WTC11 (cell line): ENCODE results near the gene CSTPP1. TPM values are rescaled to one million over a fixed set of nuclear protein-coding genes. Genes with fewer than 3 reads are reported as not detected.

ENCODE experiments used
- ATAC-seq: fragments of 200-7000 bp; cut with Tn5 transposase; 2 replicates; pipeline ENCODE4 v1.10.0; 2021; ENCODE audit warnings: mild to moderate bottlenecking, moderate library complexity
- CTCF ChIA-PET: fragments of 300-600 bp; sonication (Branson Sonifier 250); formaldehyde crosslinking; loops from one replicate; lab custom pipeline; 2021; ENCODE audit warnings: antibody characterized with exemption; lab: Charles Lee
- POLR2A ChIA-PET: fragments of 350-600 bp; sonication (Branson Sonifier 250); formaldehyde crosslinking; loops from one replicate; lab custom pipeline; 2021; ENCODE audit warnings: antibody characterized with exemption; lab: Charles Lee
- DNase-seq: peaks from one replicate; pipeline ENCODE4 v3.0.0; 2021; ENCODE audit warnings: low spot score
- H3K27ac Mint-ChIP-seq: 2 replicates; pipeline ENCODE4 v1.8.0; 2021; ENCODE audit warnings: mixed read lengths
- H3K27me3 Mint-ChIP-seq: 2 replicates; pipeline ENCODE4 v1.8.0; 2021; ENCODE audit warnings: low read depth, mild to moderate bottlenecking, moderate library complexity, mixed read lengths
- H3K36me3 Mint-ChIP-seq: 2 replicates; pipeline ENCODE4 v1.8.0; 2021; ENCODE audit warnings: mixed read lengths
- H3K4me1 Mint-ChIP-seq: 2 replicates; pipeline ENCODE4 v1.8.0; 2022; ENCODE audit warnings: mixed read lengths
- H3K4me3 Mint-ChIP-seq: 2 replicates; pipeline ENCODE4 v1.8.0; 2021; ENCODE audit warnings: mild to moderate bottlenecking, moderate library complexity, mixed read lengths
- H3K9me3 Mint-ChIP-seq: 2 replicates; pipeline ENCODE4 v1.8.0; 2021; ENCODE audit warnings: mixed read lengths
- ARID4B ChIP-seq: sonication (generic); formaldehyde crosslinking; IDR thresholded peaks from 2 replicates; pipeline ENCODE4 v1.8.0; 2023; ENCODE audit warnings: missing genetic modification reagents, mild to moderate bottlenecking, borderline replicate concordance
- CREB1 ChIP-seq: sonication (generic); formaldehyde crosslinking; IDR thresholded peaks from 2 replicates; pipeline ENCODE4 v1.8.0; 2023; ENCODE audit warnings: mild to moderate bottlenecking, missing genetic modification reagents
- E2F5 ChIP-seq: sonication (generic); formaldehyde crosslinking; IDR thresholded peaks from 2 replicates; pipeline ENCODE4 v1.8.1; 2022; ENCODE audit warnings: mild to moderate bottlenecking, moderate library complexity, missing genetic modification reagents
- ESRRA ChIP-seq: sonication (generic); formaldehyde crosslinking; IDR thresholded peaks from 2 replicates; pipeline ENCODE4 v1.8.1; 2022; ENCODE audit warnings: mild to moderate bottlenecking, missing genetic modification reagents, borderline replicate concordance
- FOXJ3 ChIP-seq: sonication (generic); formaldehyde crosslinking; IDR thresholded peaks from 2 replicates; pipeline ENCODE4 v1.9.0; 2021; ENCODE audit warnings: missing genetic modification reagents, mild to moderate bottlenecking, borderline replicate concordance
- GRHL2 ChIP-seq: fragments of 250-450 bp; sonication (Bioruptor Pico); IDR thresholded peaks from 2 replicates; pipeline ENCODE4 v1.8.0; 2022; ENCODE audit warnings: mild to moderate bottlenecking, moderate library complexity; ENCODE audit not compliant: insufficient replicate concordance, severe bottlenecking
- HMGA2 ChIP-seq: fragments of 250-450 bp; sonication (Bioruptor Pico); IDR thresholded peaks from 2 replicates; pipeline ENCODE4 v1.4.0; 2021; ENCODE audit warnings: mild to moderate bottlenecking, moderate library complexity
- IRF2 ChIP-seq: sonication (generic); formaldehyde crosslinking; IDR thresholded peaks from 2 replicates; pipeline ENCODE4 v1.8.0; 2022; ENCODE audit warnings: low read depth, missing genetic modification reagents, borderline replicate concordance
- NFATC4 ChIP-seq: fragments of 250-450 bp; sonication (Bioruptor Pico); IDR thresholded peaks from 2 replicates; pipeline ENCODE4 v1.9.0; 2021; ENCODE audit warnings: mild to moderate bottlenecking
- NR1H2 ChIP-seq: sonication (generic); formaldehyde crosslinking; IDR thresholded peaks from 2 replicates; pipeline ENCODE4 v1.9.0; 2021; ENCODE audit warnings: mild to moderate bottlenecking, moderate library complexity, missing genetic modification reagents
- OVOL2 ChIP-seq: fragments of 250-450 bp; sonication (Bioruptor Pico); IDR thresholded peaks from 2 replicates; pipeline ENCODE4 v1.9.0; 2021; ENCODE audit warnings: mild to moderate bottlenecking, borderline replicate concordance
- SMAD3 ChIP-seq: sonication (generic); formaldehyde crosslinking; IDR thresholded peaks from 2 replicates; pipeline ENCODE4 v1.8.0; 2022; ENCODE audit warnings: missing genetic modification reagents, mild to moderate bottlenecking, borderline replicate concordance
- STAT6 ChIP-seq: sonication (generic); formaldehyde crosslinking; conservative IDR thresholded peaks from 2 replicates; pipeline ENCODE4 v1.8.1; 2023; ENCODE audit warnings: mild to moderate bottlenecking, low read depth, missing genetic modification reagents, moderate library complexity
- USF1 ChIP-seq: sonication (generic); formaldehyde crosslinking; IDR thresholded peaks from 2 replicates; pipeline ENCODE4 v1.8.0; 2022; ENCODE audit warnings: mild to moderate bottlenecking, missing genetic modification reagents
- ZNF263 ChIP-seq: sonication (generic); formaldehyde crosslinking; IDR thresholded peaks from 2 replicates; pipeline ENCODE4 v1.8.1; 2022; ENCODE audit warnings: low read depth, mild to moderate bottlenecking, moderate library complexity, missing genetic modification reagents
- ZNF512 ChIP-seq: sonication (generic); formaldehyde crosslinking; IDR thresholded peaks from 2 replicates; pipeline ENCODE4 v1.8.1; 2022; ENCODE audit warnings: missing genetic modification reagents, borderline replicate concordance
- ZSCAN18 ChIP-seq: fragments of 250-450 bp; sonication (Bioruptor Pico); IDR thresholded peaks from 2 replicates; pipeline ENCODE4 v2.1.2; 2022; ENCODE audit warnings: mild to moderate bottlenecking, moderate library complexity
- total RNA-seq: library from RNA; stranded (reverse); gene quantifications from 3 replicates; pipeline ENCODE4 v1.2.3, GENCODE V29; 2021

Gene CSTPP1
- total RNA-seq, 1 experiment from 2014 or later, result 23.6 TPM

- no peak for TF ChIP-seq CREB1 (CRISPR knock-in tag)
- no peak for TF ChIP-seq ESRRA (CRISPR knock-in tag)
Observed at GRCh38 chr11:46999217-46999616, 62.7 kb downstream of the CSTPP1 start (continued).

- Mint-ChIP-seq H3K27me3 (no peaks in the 10 kb centered on the region; the same call in 1 of the 2 replicates), H3K4me3 (no peak overlapping the region), H3K9me3 (peaks cover 9% of the 10 kb centered on the region; the same call in 1 of the 2 replicates), H3K36me3 (peaks cover 3% of the 10 kb centered on the region; the same call in 1 of the 2 replicates), H3K27ac (no peak overlapping the region), H3K4me1 (peaks cover 4% of the 10 kb centered on the region)
- ChIA-PET CTCF (interaction anchor here (4.1 kb wide), 1 partner anchor 153 kb away, joined by 21 read pairs; no protein-coding TSS in a partner anchor), POLR2A (no interaction called here)
- ATAC-seq (no peak), DNase-seq (no peak)
- TF ChIP-seq USF1 (CRISPR knock-in tag) (no peak), FOXJ3 (no peak), NFATC4 (CRISPR knock-in tag) (no peak), SMAD3 (CRISPR knock-in tag) (no peak), ARID4B (no peak), HMGA2 (CRISPR knock-in tag) (no peak), ZSCAN18 (no peak), GRHL2 (CRISPR knock-in tag) (no peak), OVOL2 (CRISPR knock-in tag) (no peak), IRF2 (no peak), STAT6 (no peak), ZNF512 (no peak), NR1H2 (no peak), ZNF263 (no peak), E2F5 (CRISPR knock-in tag) (no peak)
Observed at GRCh38 chr11:47000033-47000432, 63.5 kb downstream of the CSTPP1 start.
